Activated CD8-positive, alpha-beta memory T cell treated with anti-CD3 and anti-CD28 coated beads for 36 hours (primary cell): ENCODE results near the gene AREL1. TPM values are rescaled to one million over a fixed set of nuclear protein-coding genes. Genes with fewer than 3 reads are reported as not detected.
"Not testable (repeated sequence)": the region's sequence is repeated elsewhere in the genome, so short reads cannot be mapped to it uniquely, and the experiment has no call there.

ENCODE experiments used
- CTCF ChIA-PET: fragments of 350-600 bp; sonication (Branson Sonifier 250); formaldehyde crosslinking; loops from one replicate; lab custom pipeline; 2021; ENCODE audit warnings: antibody characterized with exemption; lab: Charles Lee
- POLR2A ChIA-PET: fragments of 350-600 bp; sonication (Branson Sonifier 250); formaldehyde crosslinking; loops from one replicate; lab custom pipeline; 2021; ENCODE audit warnings: antibody characterized with exemption; lab: Charles Lee
- total RNA-seq, 2 experiments: library from RNA; stranded (reverse); gene quantifications; one replicate each; pipeline ENCODE4 v1.2.3, GENCODE V29; 2021

The AREL1 gene
- total RNA-seq: 10 to 100 TPM; 37.5 to 37.8 TPM

- POLR2A ChIA-PET: interaction anchor here (1.0 kb wide), 1 partner anchor 51 kb away, joined by 3 read pairs; the partner anchor contains the start of gene YLPM1
- CTCF ChIA-PET: interaction anchor here (0.5 to 0.9 kb wide), 2 partner anchors 24 to 103 kb away, joined by 3 to 4 read pairs; no protein-coding TSS in a partner anchor
Measured at GRCh38 chr14:74712499-74713394, at the start of gene AREL1, which contains the start of gene FCF1. AREL1 (minus strand) TSS chr14:74713080; CDS start chr14:74685615, 27,465 bp downstream. FCF1 (plus strand) TSS chr14:74713144; CDS start chr14:74713198, 54 bp downstream.

GRCh38 chr14:74758505-74758904 is 45.6 kb upstream of the AREL1 start:
- CTCF ChIA-PET, POLR2A ChIA-PET: not testable (repeated sequence)

- CTCF ChIA-PET: interaction anchor here (0.6 kb wide), 1 partner anchor 189 kb away, joined by 3 read pairs; no protein-coding TSS in a partner anchor
- POLR2A ChIA-PET: no interaction called here
Measured at GRCh38 chr14:74756326-74756725, 43.4 kb upstream of the AREL1 start.

GRCh38 chr14:74754899-74755298 is 42.0 kb upstream of the AREL1 start:
- ChIA-PET CTCF (interaction anchor here (1.8 kb wide), 1 partner anchor 8 kb away, joined by 8 read pairs; the partner anchor contains the start of gene YLPM1), POLR2A (interaction anchor here (0.6 kb wide), 2 partner anchors 12 to 105 kb away, joined by 3 to 4 read pairs; no protein-coding TSS in a partner anchor)

- POLR2A ChIA-PET: no interaction called here
Measured at GRCh38 chr14:74754157-74754556, 41.3 kb upstream of the AREL1 start.

GRCh38 chr14:74747237-74747636 is 34.4 kb upstream of the AREL1 start:
- CTCF ChIA-PET: no interaction called here
- POLR2A ChIA-PET: no interaction called here

More at GRCh38 chr14:74754157-74754556, 41.3 kb upstream of the AREL1 start:
- CTCF ChIA-PET: interaction anchor here (1.8 kb wide), 1 partner anchor 9 kb away, joined by 8 read pairs; the partner anchor contains the start of gene YLPM1

GRCh38 chr14:74739293-74740030 is 26.6 kb upstream of the AREL1 start:
- POLR2A ChIA-PET: no interaction called here
- CTCF ChIA-PET: interaction anchor here (0.6 kb wide), 1 partner anchor 16 kb away, joined by 3 read pairs; no protein-coding TSS in a partner anchor

GRCh38 chr14:74737753-74738325 is 25.0 kb upstream of the AREL1 start:
- CTCF ChIA-PET: no interaction called here

GRCh38 chr14:74735125-74735524 is 22.2 kb upstream of the AREL1 start:
- ChIA-PET POLR2A (no interaction called here), CTCF (interaction anchor here (1.1 kb wide), 1 partner anchor 38 kb away, joined by 3 read pairs; no protein-coding TSS in a partner anchor)

More at GRCh38 chr14:74737753-74738325, 25.0 kb upstream of the AREL1 start:
- POLR2A ChIA-PET: interaction anchor here (0.7 kb wide), 1 partner anchor 103 kb away, joined by 6 read pairs; no protein-coding TSS in a partner anchor

- POLR2A ChIA-PET: no interaction called here
- CTCF ChIA-PET: no interaction called here
Measured at GRCh38 chr14:74733221-74733620, 20.3 kb upstream of the AREL1 start.

GRCh38 chr14:74732387-74732786 is 19.5 kb upstream of the AREL1 start:
- POLR2A ChIA-PET: interaction anchor here (0.5 kb wide), 1 partner anchor 462 kb away, joined by 4 read pairs; no protein-coding TSS in a partner anchor
- CTCF ChIA-PET: no interaction called here

- ChIA-PET CTCF (interaction anchor here (0.7 kb wide), 2 partner anchors 88 to 109 kb away, joined by 3 read pairs; no protein-coding TSS in a partner anchor), POLR2A (no interaction called here)
Measured at GRCh38 chr14:74723134-74723533, 10.3 kb upstream of the AREL1 start.

- POLR2A ChIA-PET: no interaction called here
- CTCF ChIA-PET: interaction anchor here (0.7 kb wide), 2 partner anchors 14 to 550 kb away, joined by 3 to 4 read pairs; no protein-coding TSS in a partner anchor
Measured at GRCh38 chr14:74720526-74720925, 7.6 kb upstream of the AREL1 start.

- CTCF ChIA-PET: interaction anchor here (0.9 kb wide), 1 partner anchor 104 kb away, joined by 4 read pairs; no protein-coding TSS in a partner anchor
- POLR2A ChIA-PET: interaction anchor here (1.0 kb wide), 1 partner anchor 50 kb away, joined by 3 read pairs; the partner anchor contains the start of gene YLPM1
Measured at GRCh38 chr14:74713395-74713735, 485 bp upstream of the AREL1 start.

- CTCF ChIA-PET: interaction anchor here (0.5 kb wide), 1 partner anchor 23 kb away, joined by 3 read pairs; no protein-coding TSS in a partner anchor
- POLR2A ChIA-PET: no interaction called here
Measured at GRCh38 chr14:74711651-74712050, 1.2 kb downstream of the AREL1 start.

GRCh38 chr14:74710480-74710879 is 2.4 kb downstream of the AREL1 start:
- POLR2A ChIA-PET: no interaction called here
- CTCF ChIA-PET: no interaction called here

GRCh38 chr14:74705613-74706500 is 7.0 kb downstream of the AREL1 start:
- CTCF ChIA-PET: interaction anchor here (0.7 kb wide), 2 partner anchors 16 to 97 kb away, joined by 3 read pairs; no protein-coding TSS in a partner anchor
- POLR2A ChIA-PET: no interaction called here
